HepG2 (cell line): Measurements from ENCODE around the gene SEZ6. TPM values are rescaled to one million over a fixed set of nuclear protein-coding genes. Genes with fewer than 3 reads are reported as not detected.

ENCODE experiments used
- ATAC-seq: fragments of 200-7000 bp; cut with Tn5 transposase; 3 replicates; pipeline ENCODE4 v1.9.1; 2020; ENCODE audit warnings: mild to moderate bottlenecking, moderate library complexity
- BruUV-seq: library from RNA; stranded (reverse); fragments of 400-500 nt; replicated peaks from 2 replicates; lab custom pipeline; 2021; lab: Mats Ljungman, UMichigan
- CTCF ChIA-PET: fragments of 300-600 bp; formaldehyde crosslinking; extraction: SDS; loops from one replicate; lab custom pipeline; 2021; ENCODE audit warnings: low total read pairs, inconsistent platforms, low intra/inter-chr PET ratio; lab: Yijun Ruan, JAX
- POLR2A ChIA-PET: fragments of 350-600 bp; sonication (Branson Sonifier 250); formaldehyde crosslinking; loops from one replicate; lab custom pipeline; 2020; ENCODE audit warnings: antibody characterized with exemption, inconsistent platforms; lab: Yijun Ruan, JAX
- DNase-seq: peaks from one replicate; pipeline ENCODE4 v3.0.0-alpha.2; 2015; ENCODE audit warnings: low spot score
- FAIRE-seq: peaks from 3 replicates; lab custom pipeline; 2011; peaks lifted over from hg19 to GRCh38; lab: Jason Lieb, UNC
- H2AFZ ChIP-seq: one replicate; pipeline ENCODE4 v1.6.1; 2011; ENCODE audit warnings: low read length, inconsistent platforms
- H3K27ac ChIP-seq: fragments of 300-600 bp; 3 replicates; pipeline ENCODE4 v1.8.0; 2011; ENCODE audit warnings: mixed run types, mild to moderate bottlenecking, mixed read lengths, low read length, inconsistent platforms; ENCODE audit not compliant: insufficient read depth; ENCODE audit errors: extremely low read length
- H3K27me3 ChIP-seq, 2 experiments: fragments of 200-600 bp in 1 of 2; 2 replicates in 1 of 2; 3 replicates in 1 of 2; pipeline versions ENCODE4 v1.6.0 to v1.8.0; 2011; ENCODE audit warnings: low read length in 2 of 2, mild to moderate bottlenecking in 2 of 2, moderate library complexity in 2 of 2, inconsistent platforms in 1 of 2; ENCODE audit not compliant: insufficient read depth in 2 of 2, control insufficient read depth in 1 of 2
- H3K36me3 ChIP-seq, 2 experiments: fragments of 200-600 bp in 1 of 2; replicated peaks in 1 of 2; 2 replicates in 1 of 2; 3 replicates in 1 of 2; pipeline versions ENCODE4 v1.5.1 to v1.8.0; 2011; ENCODE audit warnings: low read length in 2 of 2, inconsistent platforms in 1 of 2; ENCODE audit not compliant: insufficient read depth in 2 of 2, control insufficient read depth in 1 of 2
- H3K4me1 ChIP-seq: 2 replicates; pipeline ENCODE4 v1.5.1; 2012; ENCODE audit warnings: low read length, inconsistent platforms; ENCODE audit not compliant: insufficient read depth
- H3K4me2 ChIP-seq: 2 replicates; pipeline ENCODE4 v1.6.0; 2011; ENCODE audit warnings: low read depth, low read length, inconsistent platforms
- H3K4me3 ChIP-seq, 3 experiments: fragments of 200-600 bp in 1 of 3; sonication (generic), shearing (Covaris generic) in 1 of 3; replicated peaks in 1 of 3; 2 replicates each; pipeline ENCODE4 v1.5.1; 2011 to 2016; ENCODE audit warnings: low read length in 3 of 3, inconsistent platforms in 2 of 3, low read depth in 2 of 3, mild to moderate bottlenecking in 2 of 3, control low read depth in 1 of 3, mixed read lengths in 1 of 3; ENCODE audit not compliant: insufficient read depth in 1 of 3
- H3K79me2 ChIP-seq: one replicate; pipeline ENCODE4 v1.6.1; 2011; ENCODE audit warnings: low read length, inconsistent platforms; ENCODE audit not compliant: insufficient read depth
- H3K9ac ChIP-seq: 2 replicates; pipeline ENCODE4 v1.6.0; 2011; ENCODE audit warnings: mild to moderate bottlenecking, low read depth, low read length, inconsistent platforms; ENCODE audit not compliant: insufficient read depth
- H3K9me3 ChIP-seq: 2 replicates; pipeline ENCODE4 v1.5.1; 2012; ENCODE audit warnings: mild to moderate bottlenecking, low read length
- H4K20me1 ChIP-seq: 2 replicates; pipeline ENCODE4 v1.6.0; 2011; ENCODE audit warnings: inconsistent platforms, mild to moderate bottlenecking, low read length, moderate library complexity; ENCODE audit not compliant: insufficient read depth
- CREBL2 ChIP-seq: sonication (generic); formaldehyde crosslinking; IDR thresholded peaks from 2 replicates; pipeline ENCODE4 v1.8.1; 2023; ENCODE audit warnings: missing genetic modification reagents, mild to moderate bottlenecking, borderline replicate concordance
- FOXO1 ChIP-seq: sonication (generic); formaldehyde crosslinking; IDR thresholded peaks from 2 replicates; pipeline ENCODE4 v1.4.0; 2020; ENCODE audit warnings: missing genetic modification reagents
- GLI4 ChIP-seq: sonication (generic); formaldehyde crosslinking; IDR thresholded peaks from 2 replicates; pipeline ENCODE4 v1.5.1; 2020; ENCODE audit warnings: missing genetic modification reagents, mild to moderate bottlenecking, moderate library complexity, borderline replicate concordance
- HMG20B ChIP-seq: conservative IDR thresholded peaks from 2 replicates; pipeline ENCODE4 v1.6.1; 2016; ENCODE audit warnings: missing genetic modification reagents, missing compliant biosample characterization
- MIXL1 ChIP-seq: IDR thresholded peaks from 2 replicates; pipeline ENCODE4 v1.6.1; 2016
- PRMT3 ChIP-seq: sonication (generic); formaldehyde crosslinking; IDR thresholded peaks from 2 replicates; pipeline ENCODE4 v1.8.1; 2022; ENCODE audit warnings: low read depth, mild to moderate bottlenecking, moderate library complexity, missing genetic modification reagents, borderline replicate concordance
- SMC3 ChIP-seq: IDR thresholded peaks from 2 replicates; pipeline ENCODE4 v1.6.1; 2011; ENCODE audit warnings: low read length, improper control_type of control experiment
- STAG1 ChIP-seq: sonication (generic); formaldehyde crosslinking; IDR thresholded peaks from 2 replicates; pipeline ENCODE4 v1.4.0; 2020; ENCODE audit warnings: missing genetic modification reagents
- TMF1 ChIP-seq: sonication (generic); formaldehyde crosslinking; IDR thresholded peaks from 2 replicates; pipeline ENCODE4 v1.8.1; 2022; ENCODE audit warnings: low read depth, missing genetic modification reagents
- TOE1 ChIP-seq: sonication (generic); formaldehyde crosslinking; IDR thresholded peaks from 2 replicates; pipeline ENCODE4 v1.4.0; 2020; ENCODE audit warnings: mild to moderate bottlenecking, missing genetic modification reagents
- UBTF ChIP-seq: sonication (generic); formaldehyde crosslinking; IDR thresholded peaks from 2 replicates; pipeline ENCODE4 v1.4.0; 2020; ENCODE audit warnings: mild to moderate bottlenecking, missing genetic modification reagents
- WIZ ChIP-seq: sonication (generic); formaldehyde crosslinking; IDR thresholded peaks from 2 replicates; pipeline ENCODE4 v1.5.1; 2020; ENCODE audit warnings: mild to moderate bottlenecking, missing genetic modification reagents
- XRCC5 ChIP-seq: fragments of 200-400 bp; formaldehyde crosslinking; optimal IDR thresholded peaks from 2 replicates; pipeline ENCODE3; 2017; ENCODE audit warnings: mild to moderate bottlenecking, low read length
- YEATS2 ChIP-seq: sonication (generic); formaldehyde crosslinking; IDR thresholded peaks from 2 replicates; pipeline ENCODE4 v1.4.0; 2020; ENCODE audit warnings: missing genetic modification reagents, borderline replicate concordance
- ZBTB49 ChIP-seq: sonication (generic); formaldehyde crosslinking; IDR thresholded peaks from 2 replicates; pipeline ENCODE4 v1.4.0; 2020; ENCODE audit warnings: missing genetic modification reagents, borderline replicate concordance
- ZNF350 ChIP-seq: sonication (generic); formaldehyde crosslinking; IDR thresholded peaks from 2 replicates; pipeline ENCODE4 v1.4.0; 2020; ENCODE audit warnings: mild to moderate bottlenecking, low read depth, missing genetic modification reagents, borderline replicate concordance
- ZNF550 ChIP-seq: sonication (generic); formaldehyde crosslinking; IDR thresholded peaks from 2 replicates; pipeline ENCODE4 v1.4.0; 2020; ENCODE audit warnings: mild to moderate bottlenecking, missing genetic modification reagents, borderline replicate concordance
- ZNF569 ChIP-seq: sonication (generic); formaldehyde crosslinking; IDR thresholded peaks from 2 replicates; pipeline ENCODE4 v1.5.0; 2020; ENCODE audit warnings: mild to moderate bottlenecking, missing genetic modification reagents, moderate library complexity, borderline replicate concordance
- ZNF747 ChIP-seq: sonication (generic); formaldehyde crosslinking; IDR thresholded peaks from 2 replicates; pipeline ENCODE4 v1.8.1; 2023; ENCODE audit warnings: missing genetic modification reagents, mild to moderate bottlenecking, borderline replicate concordance
- ZNF879 ChIP-seq: sonication (generic); formaldehyde crosslinking; IDR thresholded peaks from 2 replicates; pipeline ENCODE4 v1.8.1; 2023; ENCODE audit warnings: missing genetic modification reagents
- ZSCAN31 ChIP-seq: sonication (generic); formaldehyde crosslinking; IDR thresholded peaks from 2 replicates; pipeline ENCODE4 v1.5.0; 2020; ENCODE audit warnings: low read depth, mild to moderate bottlenecking, missing genetic modification reagents
- WGBS: methylation state at CpG from one replicate; pipeline ENCODE4 v1.1.6; 2017; ENCODE audit warnings: low lambda C conversion rate; 5-methylcytosine and 5-hydroxymethylcytosine counted together
- in situ Hi-C: cut with HindIII; loops from 2 replicates; pipeline ENCODE4 v1.10.0; 2017; ENCODE audit warnings: low pct_unique_long_range_greater_than_20kb; ENCODE audit not compliant: extremely low pct_ligation_motif_present
- intact Hi-C: fragments of 100-400 bp; cut with micrococcal nuclease; formaldehyde crosslinking; loops from one replicate; pipeline ENCODE4 v1.10.0; 2022; ENCODE audit not compliant: unreplicated experiment
- polyA plus RNA-seq, 8 experiments: library from polyadenylated mRNA; depleted of rRNA in 3 of 8; stranded (reverse) in 7 of 8; unstranded in 1 of 8; fragments of >200 nt; fragmentation: Illumina TruSeq in 4 of 8; extraction: Trizol in 4 of 8; gene quantifications; 2 replicates each; pipeline versions ENCODE4 v1.2.1 to v1.2.3, GENCODE V29; 2011 to 2016; ENCODE audit warnings: low read depth in 4 of 8, missing spikeins in 1 of 8, mixed read lengths in 1 of 8; ENCODE audit not compliant: insufficient read depth in 1 of 8
- total RNA-seq, 5 experiments: library from RNA; depleted of rRNA; stranded (reverse); fragments of >200 nt; fragmentation: Illumina TruSeq; extraction: Trizol; gene quantifications; 2 replicates each; pipeline ENCODE4 v1.2.3, GENCODE V29; 2016; ENCODE audit warnings: low read depth in 1 of 5

Gene SEZ6
- total and polyA plus RNA-seq, 2 of the 13 experiments (the other 11 are each of a cell fraction or from before 2014, with no cell fraction given): not detected

GRCh38 chr17:28953444-28954118 lies 52.3 kb downstream of the SEZ6 start:
- BruUV-seq: no TSS peak
- Histone ChIP-seq H3K4me3 (no peak overlapping the region), H3K27me3 (no peaks in the 10 kb centered on the region; a peak in 1 of 5 replicates), H3K4me1 (peaks cover 11% of the 10 kb centered on the region), H4K20me1 (no peaks in the 10 kb centered on the region), H3K9ac (no peak overlapping the region), H3K79me2 (peaks cover 22% of the 10 kb centered on the region), H3K9me3 (no peaks in the 10 kb centered on the region), H3K4me2 (peak overlapping the region; percentile 94), H3K36me3 (no peaks in the 10 kb centered on the region), H2AFZ (no peak overlapping the region), H3K27ac (no peak overlapping the region)
- ATAC-seq: no peak
- 20% methylated on average over 5 of the region's 5 CpGs for WGBS
- in situ Hi-C loops: no loop called here
- ChIA-PET POLR2A (interaction anchor here (1.0 to 2.8 kb wide), 6 partner anchors 11 to 234 kb away, joined by 3 to 25 read pairs (median 4); partner anchors contain the start of genes MYO18A, PIPOX and RPL23A), CTCF (no interaction called here)
- FAIRE-seq: peak; percentile 83
- intact Hi-C loops: no loop called here
- DNase-seq: peak; percentile 41
- TF ChIP-seq GLI4 (CRISPR knock-in tag) (no peak), FOXO1 (CRISPR knock-in tag) (no peak), PRMT3 (CRISPR knock-in tag) (no peak), ZNF879 (CRISPR knock-in tag) (no peak), SMC3 (peak; percentile 43), STAG1 (CRISPR knock-in tag) (peak; percentile 34), TOE1 (CRISPR knock-in tag) (no peak), CREBL2 (CRISPR knock-in tag) (no peak), ZNF747 (CRISPR knock-in tag) (no peak), MIXL1 (CRISPR knock-in tag) (no peak), ZBTB49 (CRISPR knock-in tag) (no peak), UBTF (CRISPR knock-in tag) (no peak; the same call in 1 of the 2 replicates), TMF1 (no peak), HMG20B (CRISPR knock-in tag) (no peak), ZNF550 (CRISPR knock-in tag) (0 out of 2 replicates have a peak, but pooled peaks have one; percentile 48), XRCC5 (peak; percentile 75), ZNF569 (CRISPR knock-in tag) (no peak), WIZ (CRISPR knock-in tag) (no peak), YEATS2 (CRISPR knock-in tag) (no peak), ZSCAN31 (CRISPR knock-in tag) (no peak), ZNF350 (CRISPR knock-in tag) (0 out of 2 replicates have a peak, but pooled peaks have one; percentile 23)
